Rectal smooth muscle tissue (tissue), 1 donor: ENCODE results near the gene GXYLT1.
"Not testable (repeated sequence)": the region's sequence is repeated elsewhere in the genome, so short reads cannot be mapped to it uniquely, and the experiment has no call there.

Source experiments
- H3K27ac ChIP-seq: one replicate; pipeline ENCODE4 v1.7.0; 2013; ENCODE audit warnings: low read depth, low read length, inconsistent platforms
- H3K27me3 ChIP-seq: one replicate; pipeline ENCODE4 v1.7.0; 2013; ENCODE audit warnings: low read length; ENCODE audit not compliant: control insufficient read depth, insufficient read depth
- H3K36me3 ChIP-seq: one replicate; pipeline ENCODE4 v1.7.0; 2013; ENCODE audit warnings: low read length; ENCODE audit not compliant: control insufficient read depth, insufficient read depth
- H3K4me1 ChIP-seq: one replicate; pipeline ENCODE4 v1.7.0; 2013; ENCODE audit warnings: low read length; ENCODE audit not compliant: control insufficient read depth, insufficient read depth
- H3K4me3 ChIP-seq: one replicate; pipeline ENCODE4 v1.7.0; 2013; ENCODE audit warnings: low read length
- H3K9ac ChIP-seq: one replicate; pipeline ENCODE4 v1.7.0; 2013; ENCODE audit warnings: low read length

The GXYLT1 gene

GRCh38 chr12:42144408-42145196, at the start of gene GXYLT1:
Gene GXYLT1 (minus strand): TSS chr12:42144874. CDS start chr12:42144646, 228 bp downstream.
- Histone ChIP-seq H3K4me3 (peak within 1 kb of the TSS; percentile 78), H3K4me1 (peaks cover 14% of the 10 kb centered on the region), H3K9ac (peak within 1 kb of the TSS; percentile 60), H3K27ac (peak within 1 kb of the TSS; percentile 83), H3K36me3 (no peaks in the 10 kb centered on the region), H3K27me3 (no peaks in the 10 kb centered on the region)

DNA sequence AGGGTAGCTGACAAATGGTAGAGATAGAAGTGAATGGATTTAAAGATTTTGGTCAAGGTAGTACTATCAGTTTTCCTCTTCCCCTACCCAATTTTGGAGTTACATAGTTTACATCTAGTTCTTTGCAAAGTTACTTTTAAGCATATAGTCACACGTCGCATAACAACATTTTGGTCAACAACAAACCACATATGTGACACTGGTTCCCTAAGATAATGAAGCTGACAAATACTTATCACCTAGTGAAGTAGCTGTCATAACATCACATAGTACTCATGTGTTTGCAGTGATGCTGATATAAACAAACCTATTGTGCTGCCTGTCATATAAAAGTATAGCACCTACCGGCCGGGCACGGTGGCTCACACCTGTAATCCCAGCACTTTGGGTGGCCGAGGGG, 48.0 kb upstream of the GXYLT1 start:
- Histone ChIP-seq H3K27me3 (no peaks in the 10 kb centered on the region), H3K9ac (no peak overlapping the region), H3K4me1 (no peaks in the 10 kb centered on the region), H3K4me3 (no peak overlapping the region), H3K27ac (no peak overlapping the region), H3K36me3 (no peaks in the 10 kb centered on the region)

DNA sequence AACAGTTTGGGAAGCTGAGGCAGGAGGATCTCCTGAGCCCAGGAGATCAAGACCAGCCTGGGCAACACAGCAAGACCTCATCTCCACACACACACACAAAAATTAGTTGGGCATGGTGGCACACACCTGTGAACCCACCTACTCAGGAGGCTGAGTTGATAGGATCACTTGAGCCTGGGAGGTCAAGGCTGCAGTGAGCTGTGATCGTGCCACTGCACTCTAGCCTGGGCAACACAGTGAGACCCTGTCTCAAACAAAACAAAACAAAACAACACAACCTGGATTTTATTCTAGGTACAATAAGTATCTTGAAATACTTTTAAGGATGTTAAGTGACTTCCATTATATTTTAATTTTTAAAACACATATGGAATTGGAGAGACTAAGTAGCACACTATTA, 47.6 kb upstream of the GXYLT1 start:
- H3K36me3 ChIP-seq, result no peaks in the 10 kb centered on the region
- no peak overlapping the region for H3K27ac ChIP-seq
- no peaks in the 10 kb centered on the region for H3K4me1 ChIP-seq
- H3K9ac ChIP-seq, result no peak overlapping the region
- H3K27me3 ChIP-seq, result no peaks in the 10 kb centered on the region
- H3K4me3 ChIP-seq, result no peak overlapping the region

DNA sequence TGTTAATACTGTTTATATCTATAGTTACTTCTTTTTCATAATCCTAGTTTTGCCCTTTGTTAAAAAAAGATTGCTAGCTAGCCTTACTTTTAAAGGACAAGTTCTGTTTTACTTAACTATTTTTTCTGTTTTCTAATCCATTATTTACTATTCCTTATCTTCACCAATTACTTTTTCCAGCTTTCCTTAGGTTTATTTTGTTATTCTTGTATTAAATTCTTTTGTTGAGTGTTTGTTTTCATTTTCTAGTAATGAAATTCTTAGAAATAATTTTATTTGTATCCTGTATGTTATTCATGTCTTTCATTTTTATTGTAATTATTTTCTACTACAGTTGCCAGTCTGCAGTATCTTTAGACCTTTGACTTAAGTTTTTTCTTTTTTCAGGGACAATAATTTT, 45.7 kb upstream of the GXYLT1 start:
- Histone ChIP-seq H3K9ac (no peak overlapping the region), H3K27ac (no peak overlapping the region), H3K4me3 (no peak overlapping the region), H3K4me1 (no peaks in the 10 kb centered on the region), H3K36me3 (no peaks in the 10 kb centered on the region), H3K27me3 (no peaks in the 10 kb centered on the region)

DNA sequence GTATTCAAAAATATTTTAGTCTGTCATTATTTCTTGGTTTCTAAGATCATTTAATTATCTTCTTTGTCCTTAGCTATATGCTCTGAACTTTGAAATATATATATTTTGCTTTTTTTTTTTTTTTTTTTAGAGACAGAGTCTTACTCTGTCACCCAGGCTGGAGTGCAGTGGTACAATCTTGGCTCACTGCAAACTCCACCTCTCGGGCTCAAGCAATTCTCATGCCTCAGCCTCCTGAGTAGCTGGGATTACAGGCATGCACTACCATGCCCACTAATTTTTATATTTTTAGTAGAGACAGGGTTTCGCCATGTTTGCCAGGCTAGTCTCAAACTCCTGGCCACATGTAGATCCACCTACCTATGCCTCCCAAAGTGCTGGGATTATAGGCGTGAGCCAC, 43.6 kb upstream of the GXYLT1 start:
- not testable (repeated sequence) for H3K9ac ChIP-seq, H3K36me3 ChIP-seq, H3K4me1 ChIP-seq, H3K4me3 ChIP-seq, H3K27ac ChIP-seq, H3K27me3 ChIP-seq

GRCh38 chr12:42187799-42188198, 43.1 kb upstream of the GXYLT1 start:
- no peak overlapping the region for H3K9ac ChIP-seq
- H3K27ac ChIP-seq, result no peak overlapping the region
- H3K36me3 ChIP-seq, result no peaks in the 10 kb centered on the region
- no peaks in the 10 kb centered on the region for H3K4me1 ChIP-seq
- H3K4me3 ChIP-seq, result no peak overlapping the region
- H3K27me3 ChIP-seq, result no peaks in the 10 kb centered on the region

GRCh38 chr12:42186793-42187192, 42.1 kb upstream of the GXYLT1 start:
- no peaks in the 10 kb centered on the region for H3K4me1 ChIP-seq
- no peaks in the 10 kb centered on the region for H3K27me3 ChIP-seq
- no peaks in the 10 kb centered on the region for H3K36me3 ChIP-seq
- no peak overlapping the region for H3K27ac ChIP-seq
- no peak overlapping the region for H3K9ac ChIP-seq
- no peak overlapping the region for H3K4me3 ChIP-seq

DNA sequence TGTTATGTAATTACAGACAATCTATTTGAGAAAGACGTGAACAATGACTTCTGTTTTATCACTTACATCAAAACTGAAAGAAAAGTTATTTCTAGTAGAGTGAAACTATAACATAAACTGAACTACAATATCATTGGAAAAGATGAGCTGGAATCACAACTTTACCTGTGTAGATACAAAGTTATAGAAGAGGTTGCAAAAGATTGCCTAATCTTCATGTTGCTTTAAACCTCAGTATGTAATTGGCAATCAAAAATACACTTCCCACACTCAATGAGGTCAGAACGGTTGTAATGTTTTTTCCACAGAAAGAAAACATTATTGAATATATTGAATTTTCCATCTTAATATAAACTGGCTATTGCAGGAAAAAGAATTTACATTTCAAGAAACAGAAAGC, 37.7 kb upstream of the GXYLT1 start:
- H3K27ac ChIP-seq, result no peak overlapping the region
- no peak overlapping the region for H3K4me3 ChIP-seq
- H3K9ac ChIP-seq, result no peak overlapping the region
- no peaks in the 10 kb centered on the region for H3K4me1 ChIP-seq
- no peaks in the 10 kb centered on the region for H3K36me3 ChIP-seq
- no peaks in the 10 kb centered on the region for H3K27me3 ChIP-seq

DNA sequence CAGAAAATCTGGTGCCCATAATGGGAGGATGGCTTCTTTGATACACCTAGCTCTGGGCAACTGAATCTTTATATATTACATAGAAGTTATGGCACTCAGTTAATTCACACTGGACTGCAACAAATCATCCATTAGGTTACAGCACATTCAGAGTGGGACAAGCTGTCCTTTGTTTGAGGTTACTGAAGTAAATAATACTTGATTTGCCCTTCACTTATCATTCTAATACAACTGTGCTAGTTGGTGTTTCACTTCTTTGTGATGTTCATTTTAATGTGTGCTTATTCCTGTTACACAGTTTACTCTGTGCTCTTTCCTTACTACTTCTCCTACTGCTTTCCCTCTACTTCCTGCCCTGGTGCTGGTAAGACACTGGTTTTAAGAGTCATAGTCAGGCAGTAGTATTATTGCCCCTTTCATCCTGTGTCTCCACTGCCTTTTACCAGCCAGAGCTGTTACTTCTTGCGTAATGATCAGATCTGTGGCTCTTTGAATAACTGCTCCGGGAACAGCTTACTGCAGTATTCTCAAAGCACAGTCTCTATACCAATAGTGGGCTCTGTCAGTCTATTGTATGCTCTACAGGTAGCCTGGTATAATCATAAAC, 36.4 kb upstream of the GXYLT1 start:
- Histone ChIP-seq H3K4me3 (no peak overlapping the region), H3K4me1 (no peaks in the 10 kb centered on the region), H3K9ac (no peak overlapping the region), H3K27ac (no peak overlapping the region), H3K27me3 (no peaks in the 10 kb centered on the region), H3K36me3 (no peaks in the 10 kb centered on the region)

GRCh38 chr12:42178101-42178500, 33.4 kb upstream of the GXYLT1 start:
- Histone ChIP-seq H3K9ac (no peak overlapping the region), H3K4me3 (no peak overlapping the region), H3K4me1 (no peaks in the 10 kb centered on the region), H3K27ac (no peak overlapping the region), H3K27me3 (no peaks in the 10 kb centered on the region), H3K36me3 (no peaks in the 10 kb centered on the region)

DNA sequence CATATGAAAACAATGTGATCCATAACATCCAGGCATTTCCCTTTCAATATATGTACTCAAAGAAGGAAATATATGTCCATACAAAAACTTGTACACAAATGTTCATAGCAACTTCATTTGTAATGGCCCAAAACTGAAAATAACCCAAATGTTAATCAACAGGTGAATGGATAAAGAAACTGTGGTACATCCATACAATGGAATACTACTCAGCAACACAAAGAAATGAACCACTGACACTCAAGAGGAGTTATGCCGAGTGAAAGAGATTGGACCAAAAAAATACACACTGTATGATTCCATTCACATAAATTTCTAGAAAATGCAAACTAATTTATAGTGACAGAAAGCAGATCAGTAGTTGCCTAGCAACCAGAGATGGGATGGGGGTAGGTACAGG, 30.3 kb upstream of the GXYLT1 start:
- Histone ChIP-seq H3K27ac (no peak overlapping the region), H3K9ac (no peak overlapping the region), H3K27me3 (no peaks in the 10 kb centered on the region), H3K36me3 (no peaks in the 10 kb centered on the region), H3K4me1 (no peaks in the 10 kb centered on the region), H3K4me3 (no peak overlapping the region)

DNA sequence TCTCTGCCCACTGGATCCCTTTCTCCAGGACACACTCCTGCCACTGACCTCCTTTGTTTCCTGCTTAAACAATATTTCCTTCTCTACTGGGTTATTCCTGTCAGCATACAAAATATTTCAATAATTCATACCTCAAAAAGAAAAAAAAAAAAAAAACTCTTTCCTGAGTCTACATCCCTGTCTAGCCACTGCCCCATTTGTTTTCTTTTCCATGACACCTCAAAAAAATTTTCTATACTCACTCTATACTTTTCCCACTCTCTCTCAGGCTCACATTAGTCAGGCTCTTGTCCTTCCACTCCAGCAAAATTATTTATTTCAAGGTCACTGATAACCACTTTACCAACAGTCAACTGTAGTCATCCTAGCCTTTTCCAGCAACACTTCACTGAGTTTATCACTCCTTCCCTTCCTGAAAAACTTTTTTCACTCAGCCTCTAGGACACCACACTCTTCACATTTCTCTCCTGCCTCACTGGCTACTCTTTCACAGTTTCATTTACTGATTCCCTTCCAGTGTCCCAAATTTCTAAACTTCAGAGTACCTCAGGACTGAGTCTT, 29.4 kb upstream of the GXYLT1 start:
- no peaks in the 10 kb centered on the region for H3K36me3 ChIP-seq
- no peak overlapping the region for H3K27ac ChIP-seq
- no peaks in the 10 kb centered on the region for H3K4me1 ChIP-seq
- H3K9ac ChIP-seq, result no peak overlapping the region
- H3K27me3 ChIP-seq, result no peaks in the 10 kb centered on the region
- H3K4me3 ChIP-seq, result no peak overlapping the region
